GM12875 (cell line): ENCODE data around the gene DALRD3.

ENCODE experiments used
- H3K4me3 ChIP-seq: one replicate; pipeline ENCODE4 v1.5.1; 2011; ENCODE audit warnings: low read depth, low read length, control low read depth
- TF ChIP-seq, protein P1 (sequence below): IDR thresholded peaks from 2 replicates; pipeline ENCODE4 v1.5.1; 2011; ENCODE audit warnings: low read depth, mild to moderate bottlenecking, control low read depth, inconsistent platforms, low read length, moderate library complexity, borderline replicate concordance; ENCODE audit not compliant: insufficient read depth

Gene DALRD3, protein sequence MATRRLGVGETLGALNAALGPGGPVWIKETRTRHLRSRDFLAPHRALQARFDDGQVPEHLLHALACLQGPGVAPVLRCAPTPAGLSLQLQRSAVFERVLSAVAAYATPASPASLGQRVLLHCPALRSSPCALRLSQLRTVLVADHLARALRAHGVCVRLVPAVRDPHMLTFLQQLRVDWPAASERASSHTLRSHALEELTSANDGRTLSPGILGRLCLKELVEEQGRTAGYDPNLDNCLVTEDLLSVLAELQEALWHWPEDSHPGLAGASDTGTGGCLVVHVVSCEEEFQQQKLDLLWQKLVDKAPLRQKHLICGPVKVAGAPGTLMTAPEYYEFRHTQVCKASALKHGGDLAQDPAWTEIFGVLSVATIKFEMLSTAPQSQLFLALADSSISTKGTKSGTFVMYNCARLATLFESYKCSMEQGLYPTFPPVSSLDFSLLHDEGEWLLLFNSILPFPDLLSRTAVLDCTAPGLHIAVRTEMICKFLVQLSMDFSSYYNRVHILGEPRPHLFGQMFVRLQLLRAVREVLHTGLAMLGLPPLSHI

DNA sequence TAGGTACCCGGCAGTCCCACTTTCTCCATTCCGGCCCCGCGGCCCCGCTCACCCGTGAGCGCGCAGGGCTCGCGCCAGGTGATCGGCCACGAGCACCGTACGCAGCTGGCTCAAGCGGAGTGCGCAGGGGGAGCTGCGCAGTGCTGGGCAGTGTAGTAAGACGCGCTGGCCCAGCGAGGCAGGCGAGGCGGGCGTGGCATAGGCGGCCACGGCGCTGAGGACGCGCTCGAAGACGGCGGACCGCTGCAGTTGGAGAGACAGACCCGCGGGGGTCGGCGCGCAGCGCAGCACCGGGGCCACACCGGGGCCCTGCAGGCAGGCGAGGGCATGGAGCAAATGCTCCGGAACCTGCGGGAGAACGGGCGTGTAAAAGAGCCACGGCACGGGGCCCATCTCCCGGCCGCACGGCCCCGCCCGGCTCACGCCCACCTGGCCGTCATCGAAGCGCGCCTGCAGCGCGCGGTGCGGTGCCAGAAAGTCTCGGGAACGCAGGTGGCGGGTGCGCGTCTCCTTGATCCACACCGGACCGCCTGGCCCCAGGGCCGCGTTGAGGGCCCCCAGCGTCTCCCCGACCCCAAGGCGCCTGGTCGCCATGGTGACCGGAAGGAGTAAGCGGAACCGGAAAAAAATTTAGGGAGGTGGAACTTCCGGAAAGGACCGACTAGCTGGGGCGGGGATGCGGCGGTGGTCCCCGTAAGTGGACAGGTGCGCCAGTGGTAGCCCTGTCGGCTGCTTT is at the start of gene DALRD3:
Gene DALRD3, minus strand, starts transcription at position 610 of the 736 bp plus-strand sequence. Its CDS starts 16 bp downstream, at position 594.
- TF ChIP-seq, protein P1, sequence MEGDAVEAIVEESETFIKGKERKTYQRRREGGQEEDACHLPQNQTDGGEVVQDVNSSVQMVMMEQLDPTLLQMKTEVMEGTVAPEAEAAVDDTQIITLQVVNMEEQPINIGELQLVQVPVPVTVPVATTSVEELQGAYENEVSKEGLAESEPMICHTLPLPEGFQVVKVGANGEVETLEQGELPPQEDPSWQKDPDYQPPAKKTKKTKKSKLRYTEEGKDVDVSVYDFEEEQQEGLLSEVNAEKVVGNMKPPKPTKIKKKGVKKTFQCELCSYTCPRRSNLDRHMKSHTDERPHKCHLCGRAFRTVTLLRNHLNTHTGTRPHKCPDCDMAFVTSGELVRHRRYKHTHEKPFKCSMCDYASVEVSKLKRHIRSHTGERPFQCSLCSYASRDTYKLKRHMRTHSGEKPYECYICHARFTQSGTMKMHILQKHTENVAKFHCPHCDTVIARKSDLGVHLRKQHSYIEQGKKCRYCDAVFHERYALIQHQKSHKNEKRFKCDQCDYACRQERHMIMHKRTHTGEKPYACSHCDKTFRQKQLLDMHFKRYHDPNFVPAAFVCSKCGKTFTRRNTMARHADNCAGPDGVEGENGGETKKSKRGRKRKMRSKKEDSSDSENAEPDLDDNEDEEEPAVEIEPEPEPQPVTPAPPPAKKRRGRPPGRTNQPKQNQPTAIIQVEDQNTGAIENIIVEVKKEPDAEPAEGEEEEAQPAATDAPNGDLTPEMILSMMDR = no peak
- H3K4me3 ChIP-seq = peak within 1 kb of the TSS; percentile 71

DNA sequence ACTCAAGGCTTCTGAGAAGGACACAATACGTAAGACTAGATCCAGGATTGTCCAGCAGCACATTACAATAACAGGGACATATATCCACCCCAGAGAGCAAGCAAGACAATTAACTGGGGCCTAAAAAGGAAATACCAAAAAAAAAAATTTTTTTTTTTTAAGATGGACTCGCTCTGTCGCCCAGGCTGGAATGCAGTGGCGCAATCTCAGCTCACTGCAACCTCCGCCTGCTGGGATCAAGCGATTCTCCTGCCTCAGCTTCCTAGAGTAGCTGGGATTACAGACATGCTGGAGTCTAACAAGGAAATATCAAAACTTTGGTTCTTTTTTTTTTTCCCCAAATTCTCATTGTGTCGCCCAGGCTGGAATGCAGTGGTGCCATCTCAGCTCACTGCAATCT is 39.6 kb upstream of the DALRD3 start:
- H3K4me3 ChIP-seq = no peak overlapping the region
- TF ChIP-seq, protein P1 = no peak

DNA sequence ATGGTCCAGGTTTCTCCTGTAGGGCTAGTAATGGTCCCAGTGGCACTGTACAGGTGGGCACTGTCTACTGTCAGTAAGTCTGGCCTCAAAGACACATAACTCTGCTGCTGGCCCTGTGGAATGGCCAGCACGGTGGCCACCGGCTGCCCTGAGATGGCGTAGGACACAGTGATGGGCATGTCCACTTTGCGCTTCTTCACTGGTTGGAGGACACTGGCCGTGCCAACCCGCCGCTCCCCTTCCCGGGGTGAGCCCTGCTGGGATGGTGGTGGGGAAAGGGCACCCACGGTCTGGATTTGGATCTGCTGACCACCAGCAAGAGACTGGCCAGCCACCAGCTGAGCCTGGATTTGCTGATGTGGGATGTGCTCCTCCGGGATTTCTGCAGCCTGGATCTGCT is 38.9 kb upstream of the DALRD3 start:
- TF ChIP-seq, protein P1 = no peak
- no peak overlapping the region for H3K4me3 ChIP-seq

DNA sequence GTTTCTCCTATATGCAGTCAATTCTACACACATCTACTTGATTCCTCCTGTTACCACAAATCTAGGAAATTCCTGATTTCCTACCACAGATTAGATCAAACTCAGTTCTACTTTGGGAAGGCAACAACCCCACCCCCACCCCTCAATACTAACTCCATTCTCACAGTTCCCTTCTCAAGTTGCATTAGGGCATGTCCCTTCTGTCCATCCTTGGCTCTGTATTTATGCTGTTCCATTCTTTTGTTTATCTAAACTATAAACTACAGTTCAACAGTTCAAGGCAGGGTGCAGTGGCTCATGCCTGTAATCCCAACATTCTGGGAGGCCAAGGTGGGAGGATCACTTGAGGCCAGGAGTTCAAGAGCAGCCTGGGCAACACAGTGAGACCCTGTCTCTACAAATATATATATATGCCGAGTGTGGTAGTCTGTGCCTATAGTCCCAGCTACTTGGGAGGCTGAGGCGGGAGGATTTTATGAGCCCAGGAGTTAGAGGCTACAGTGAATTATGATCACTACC is 36.0 kb upstream of the DALRD3 start:
- TF ChIP-seq, protein P1 = no peak
- no peak overlapping the region for H3K4me3 ChIP-seq

DNA sequence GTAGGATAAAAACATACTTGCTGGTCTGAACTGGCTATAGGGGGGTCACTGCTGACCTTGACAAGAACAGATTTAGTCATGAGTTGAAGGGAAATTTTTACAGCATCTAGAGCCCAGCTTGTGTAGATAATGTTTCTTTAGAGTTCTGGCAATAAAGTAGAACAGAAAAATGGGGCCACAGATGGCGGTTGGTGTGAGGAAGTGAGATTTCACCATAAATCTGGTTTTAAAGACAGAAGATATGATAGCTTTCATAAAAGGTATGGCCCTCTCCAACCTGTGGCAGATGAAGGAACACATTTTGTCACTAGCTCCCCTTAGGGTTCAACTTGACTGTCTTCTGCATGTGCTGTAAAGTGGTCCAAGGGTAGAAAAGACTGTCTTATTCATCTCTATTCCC is 35.2 kb upstream of the DALRD3 start:
- TF ChIP-seq, protein P1 = no peak
- no peak overlapping the region for H3K4me3 ChIP-seq

DNA sequence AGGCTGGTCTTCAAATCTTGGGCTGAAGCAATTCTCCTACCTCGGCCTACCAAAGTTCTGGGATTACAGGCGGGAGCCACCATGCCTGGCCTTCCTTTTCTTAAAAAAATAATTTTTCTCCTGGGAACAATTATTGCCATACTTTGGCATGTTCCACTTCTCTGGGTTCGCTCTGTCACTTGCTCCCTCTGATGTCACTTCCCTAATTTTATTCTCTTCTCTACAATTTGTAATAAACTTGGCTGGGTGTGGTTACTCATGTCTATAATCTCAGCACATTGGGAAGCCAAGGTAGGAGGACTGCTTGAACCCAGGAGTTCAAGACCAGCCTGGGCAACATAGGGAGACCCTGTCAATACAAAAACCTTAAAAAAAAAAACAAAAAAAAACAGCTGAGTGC is 16.9 kb upstream of the DALRD3 start:
- H3K4me3 ChIP-seq = no peak overlapping the region
- TF ChIP-seq, protein P1 = no peak
